Hepatocyte (in vitro differentiated cells): ENCODE data around the gene RRAGA. TPM values are rescaled to one million over a fixed set of nuclear protein-coding genes. Genes with fewer than 3 reads are reported as not detected.
"Not testable (repeated sequence)": the region's sequence is repeated elsewhere in the genome, so short reads cannot be mapped to it uniquely, and the experiment has no call there.

Experiments used
- DNase-seq: peaks from one replicate; pipeline ENCODE4 v3.0.0-alpha.2; 2016; ENCODE audit warnings: low spot score
- H2AFZ ChIP-seq: fragments of 200-600 bp; sonication (generic); 2 replicates; pipeline ENCODE4 v1.6.0; 2016; ENCODE audit warnings: antibody characterized with exemption, mild to moderate bottlenecking
- H3K27ac ChIP-seq: fragments of 200-600 bp; sonication (generic); 2 replicates; pipeline ENCODE4 v1.5.1; 2016; ENCODE audit warnings: mild to moderate bottlenecking
- H3K27me3 ChIP-seq: fragments of 200-600 bp; sonication (generic); 2 replicates; pipeline ENCODE4 v1.6.1; 2016
- H3K36me3 ChIP-seq: fragments of 200-600 bp; sonication (generic); replicated peaks from 2 replicates; pipeline ENCODE4 v1.5.1; 2016; ENCODE audit warnings: low read depth; ENCODE audit not compliant: insufficient read depth
- H3K4me1 ChIP-seq: fragments of 200-600 bp; sonication (generic); 2 replicates; pipeline ENCODE4 v1.5.1; 2016; ENCODE audit warnings: mild to moderate bottlenecking, moderate library complexity; ENCODE audit not compliant: insufficient read depth
- H3K4me2 ChIP-seq: fragments of 200-600 bp; sonication (generic); 2 replicates; pipeline ENCODE4 v1.6.0; 2016
- H3K4me3 ChIP-seq: fragments of 200-600 bp; sonication (generic); 2 replicates; pipeline ENCODE4 v1.5.1; 2016; ENCODE audit warnings: mild to moderate bottlenecking
- H3K79me2 ChIP-seq: fragments of 200-600 bp; sonication (generic); 2 replicates; pipeline ENCODE4 v1.6.0; 2017; ENCODE audit warnings: mild to moderate bottlenecking
- H3K9me2 ChIP-seq: fragments of 200-600 bp; sonication (generic); replicated peaks from 2 replicates; pipeline ENCODE4 v1.6.0; 2017; ENCODE audit warnings: mild to moderate bottlenecking; ENCODE audit not compliant: insufficient read depth
- H3K9me3 ChIP-seq: fragments of 200-600 bp; sonication (generic); 2 replicates; pipeline ENCODE4 v1.5.1; 2016; ENCODE audit warnings: low read depth, mild to moderate bottlenecking
- H4K20me1 ChIP-seq: fragments of 200-600 bp; sonication (generic); 2 replicates; pipeline ENCODE4 v1.6.0; 2016; ENCODE audit warnings: mild to moderate bottlenecking; ENCODE audit not compliant: insufficient read depth, poor library complexity, severe bottlenecking
- EZH2 ChIP-seq: fragments of 200-600 bp; sonication (generic); IDR thresholded peaks from 2 replicates; pipeline ENCODE4 v1.6.1; 2016; ENCODE audit warnings: antibody characterized with exemption, mild to moderate bottlenecking, borderline replicate concordance
- EZH2phosphoT487 ChIP-seq: fragments of 200-600 bp; sonication (generic); IDR thresholded peaks from one replicate; pipeline ENCODE4 v1.6.1; 2018; ENCODE audit warnings: antibody characterized with exemption, mild to moderate bottlenecking, low read depth, moderate library complexity; ENCODE audit not compliant: unreplicated experiment, severe bottlenecking
- WGBS: methylation state at CpG from one replicate; pipeline ENCODE4 v1.1.6; 2016; ENCODE audit warnings: low lambda C conversion rate; ENCODE audit errors: missing lambda C conversion rate; 5-methylcytosine and 5-hydroxymethylcytosine counted together
- polyA plus RNA-seq: library from polyadenylated mRNA; unstranded; fragments of >200 nt; fragmentation: Nextera tagmentation; extraction: Ambion mirVana; gene quantifications from 2 replicates; pipeline ENCODE4 v1.2.1, GENCODE V29; 2016
- small RNA-seq: library from RNA; depleted of rRNA; stranded (forward); fragments of <200 nt; gene quantifications from one replicate; pipeline ENCODE3, GENCODE V24; 2014
- total RNA-seq: library from RNA; depleted of rRNA; stranded (reverse); fragments of >200 nt; gene quantifications from 2 replicates; pipeline ENCODE4 v1.2.3, GENCODE V29; 2014
- TF ChIP-seq, protein P1 (sequence below): fragments of 200-600 bp; sonication (generic); IDR thresholded peaks from 2 replicates; pipeline ENCODE4 v1.5.1; 2016; ENCODE audit warnings: antibody characterized with exemption, mild to moderate bottlenecking; ENCODE audit not compliant: poor library complexity

The RRAGA gene
- total and polyA plus RNA-seq, 2 experiments from 2014 or later = 63.8 to 147 TPM

DNA sequence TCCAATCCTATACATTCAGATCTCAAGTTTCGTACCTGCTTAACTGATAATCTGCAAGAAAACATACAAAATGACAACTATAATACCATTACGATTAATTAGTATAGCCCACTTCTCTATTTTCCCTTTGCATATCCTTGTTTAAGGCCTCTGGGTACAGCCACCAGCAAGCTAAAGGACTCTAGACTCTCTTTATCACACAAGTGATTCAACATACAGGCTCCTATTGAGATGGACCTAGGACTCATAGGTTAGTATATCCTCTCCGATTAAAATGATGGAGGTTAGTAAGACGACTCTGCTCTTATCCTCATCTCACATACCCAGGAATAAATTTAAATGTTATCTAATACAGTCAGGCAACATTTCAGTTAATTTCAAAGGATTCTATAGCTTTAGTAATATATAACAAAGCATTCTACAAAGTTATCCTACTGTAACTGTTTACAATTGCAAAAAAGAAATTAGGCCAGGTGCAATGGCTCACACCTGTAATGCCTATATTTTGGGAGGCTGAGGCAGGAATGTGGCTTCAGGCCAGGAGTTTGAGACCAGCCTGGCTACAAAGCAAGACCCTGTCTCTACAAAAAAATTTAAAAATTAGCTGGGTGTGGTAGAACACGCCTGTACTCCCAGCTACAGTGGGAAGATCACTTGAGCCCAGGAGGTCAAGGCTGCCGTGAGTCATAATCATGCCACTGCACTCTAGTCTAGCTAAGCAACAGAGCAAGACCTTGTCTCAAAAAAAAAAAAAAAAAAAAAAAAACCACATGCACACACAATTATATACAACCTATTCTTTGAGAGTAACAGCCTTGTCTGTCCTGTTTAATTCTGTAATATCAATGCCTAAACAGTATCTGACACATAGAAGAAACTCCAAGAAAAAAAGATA lies 38.1 kb downstream of the RRAGA start:
- no peaks in the 10 kb centered on the region for H3K27me3 ChIP-seq
- H3K9me2 ChIP-seq = no peaks in the 10 kb centered on the region
- 89% methylated on average over 6 of the region's 6 CpGs for WGBS
- H3K79me2 ChIP-seq = no peaks in the 10 kb centered on the region
- TF ChIP-seq, protein P1, sequence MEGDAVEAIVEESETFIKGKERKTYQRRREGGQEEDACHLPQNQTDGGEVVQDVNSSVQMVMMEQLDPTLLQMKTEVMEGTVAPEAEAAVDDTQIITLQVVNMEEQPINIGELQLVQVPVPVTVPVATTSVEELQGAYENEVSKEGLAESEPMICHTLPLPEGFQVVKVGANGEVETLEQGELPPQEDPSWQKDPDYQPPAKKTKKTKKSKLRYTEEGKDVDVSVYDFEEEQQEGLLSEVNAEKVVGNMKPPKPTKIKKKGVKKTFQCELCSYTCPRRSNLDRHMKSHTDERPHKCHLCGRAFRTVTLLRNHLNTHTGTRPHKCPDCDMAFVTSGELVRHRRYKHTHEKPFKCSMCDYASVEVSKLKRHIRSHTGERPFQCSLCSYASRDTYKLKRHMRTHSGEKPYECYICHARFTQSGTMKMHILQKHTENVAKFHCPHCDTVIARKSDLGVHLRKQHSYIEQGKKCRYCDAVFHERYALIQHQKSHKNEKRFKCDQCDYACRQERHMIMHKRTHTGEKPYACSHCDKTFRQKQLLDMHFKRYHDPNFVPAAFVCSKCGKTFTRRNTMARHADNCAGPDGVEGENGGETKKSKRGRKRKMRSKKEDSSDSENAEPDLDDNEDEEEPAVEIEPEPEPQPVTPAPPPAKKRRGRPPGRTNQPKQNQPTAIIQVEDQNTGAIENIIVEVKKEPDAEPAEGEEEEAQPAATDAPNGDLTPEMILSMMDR = no peak
- TF ChIP-seq EZH2phosphoT487 (no peak), EZH2 (no peak)
- peak overlapping the region; percentile 19 for H3K27ac ChIP-seq
- H3K4me3 ChIP-seq = no peak overlapping the region
- H4K20me1 ChIP-seq = no peaks in the 10 kb centered on the region
- no peak for DNase-seq
- no peaks in the 10 kb centered on the region for H3K36me3 ChIP-seq
- no peak overlapping the region for H3K4me2 ChIP-seq
- no peak overlapping the region for H2AFZ ChIP-seq
- H3K4me1 ChIP-seq = no peaks in the 10 kb centered on the region
- no peaks in the 10 kb centered on the region for H3K9me3 ChIP-seq

DNA sequence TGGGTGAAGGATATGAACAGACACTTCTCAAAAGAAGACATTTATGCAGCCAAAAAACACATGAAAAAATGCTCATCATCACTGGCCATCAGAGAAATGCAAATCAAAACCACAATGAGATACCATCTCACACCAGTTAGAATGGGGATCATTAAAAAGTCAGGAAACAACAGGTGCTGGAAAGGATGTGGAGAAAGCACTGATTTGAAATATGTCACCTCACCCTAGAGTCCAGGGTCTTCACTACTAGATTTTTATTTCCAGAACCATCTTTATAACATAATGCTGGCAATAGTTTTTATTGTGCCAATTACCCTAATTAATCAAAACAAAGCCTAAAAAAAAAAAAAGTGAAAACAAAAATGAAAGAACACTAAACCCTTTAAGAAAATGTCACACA lies 48.2 kb downstream of the RRAGA start:
- peaks cover 55% of the 10 kb centered on the region for H3K79me2 ChIP-seq
- not testable (repeated sequence) for DNase-seq, H4K20me1 ChIP-seq, H3K27me3 ChIP-seq, H2AFZ ChIP-seq, H3K4me1 ChIP-seq, H3K4me2 ChIP-seq, H3K4me3 ChIP-seq, H3K9me2 ChIP-seq, H3K27ac ChIP-seq, H3K9me3 ChIP-seq, H3K36me3 ChIP-seq

Small RNAs within 50 kb of the gene (small RNA-seq; reads per million reads assigned to genes)
- gene RF00019 = not detected
- gene RNU6-264P = not detected
- gene SCARNA8 = 20.6 reads per million, percentile 96 among the genes with 10 or more reads in this experiment

Other genes with a start within 250 kb of the RRAGA start
- gene SAXO1, start 16.2 kb upstream of the RRAGA start, total RNA-seq = not detected in 2 replicates
- 0.04 and 0.17 TPM in 2 replicates for gene SAXO1, start 16.2 kb upstream of the RRAGA start, polyA plus RNA-seq
- 10.7 and 12.4 TPM in 2 replicates for gene HAUS6, start 53.5 kb downstream of the RRAGA start, total RNA-seq
- gene HAUS6, start 53.5 kb downstream of the RRAGA start, polyA plus RNA-seq = 2.2 and 2.9 TPM in 2 replicates
- 402 and 427 TPM in 2 replicates for gene PLIN2, start 78.1 kb downstream of the RRAGA start, total RNA-seq
- 401 and 508 TPM in 2 replicates for gene PLIN2, start 78.1 kb downstream of the RRAGA start, polyA plus RNA-seq
- 70.2 and 82.6 TPM in 2 replicates for gene DENND4C, start 181.3 kb downstream of the RRAGA start, total RNA-seq
- gene DENND4C, start 181.3 kb downstream of the RRAGA start, polyA plus RNA-seq = 14.9 and 17.1 TPM in 2 replicates